A673 (cell line): ENCODE data around the gene CHAMP1.

Experiments used
- EZH2 ChIP-seq: fragments of 200-600 bp; sonication (generic); IDR thresholded peaks from 2 replicates; pipeline ENCODE4 v1.6.1; 2017; ENCODE audit warnings: borderline replicate concordance, low read depth, mild to moderate bottlenecking, mixed read lengths, antibody characterized with exemption, low read length; ENCODE audit not compliant: poor library complexity, severe bottlenecking
- TF ChIP-seq, protein P1 (sequence below): fragments of 300-800, 200-600 bp; sonication (generic); conservative IDR thresholded peaks from 2 replicates; pipeline ENCODE4 v1.5.1; 2017; ENCODE audit warnings: low read depth, mild to moderate bottlenecking, antibody characterized with exemption, low read length, moderate library complexity, mixed read lengths

DNA sequence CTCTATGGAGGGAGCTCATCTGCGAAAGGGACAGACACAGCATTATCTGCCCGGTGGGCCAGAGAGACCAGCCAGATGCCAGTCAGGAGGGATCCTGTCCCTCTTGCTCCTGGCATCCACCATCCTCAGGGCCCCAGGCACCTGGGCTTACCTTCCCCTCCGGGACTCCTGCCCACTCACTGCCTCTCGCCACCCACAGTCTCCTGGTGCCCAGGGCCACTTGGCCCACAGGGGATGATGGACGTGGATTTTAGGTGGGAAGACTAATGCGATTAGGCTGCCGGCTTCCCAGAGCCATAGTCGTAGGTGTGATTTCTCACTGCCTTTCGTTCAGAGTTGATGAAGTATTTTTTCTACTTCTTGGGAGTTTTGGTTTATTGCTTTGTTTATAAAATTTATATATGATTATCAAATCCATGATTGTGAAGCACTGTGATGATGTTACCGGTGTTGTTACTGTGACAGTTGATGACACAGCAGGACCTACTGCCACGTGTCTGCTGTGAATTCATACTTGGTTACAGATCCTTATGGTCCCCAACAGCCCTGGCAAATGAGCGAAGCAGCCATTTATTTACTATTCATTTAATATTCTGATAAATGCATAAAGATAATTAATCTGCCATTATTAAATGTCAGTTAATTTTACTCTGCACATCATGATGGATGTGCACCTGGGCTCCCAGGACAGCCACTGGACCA lies 14.5 kb upstream of the CHAMP1 start:
- TF ChIP-seq EZH2, result no peak
- TF ChIP-seq, protein P1, sequence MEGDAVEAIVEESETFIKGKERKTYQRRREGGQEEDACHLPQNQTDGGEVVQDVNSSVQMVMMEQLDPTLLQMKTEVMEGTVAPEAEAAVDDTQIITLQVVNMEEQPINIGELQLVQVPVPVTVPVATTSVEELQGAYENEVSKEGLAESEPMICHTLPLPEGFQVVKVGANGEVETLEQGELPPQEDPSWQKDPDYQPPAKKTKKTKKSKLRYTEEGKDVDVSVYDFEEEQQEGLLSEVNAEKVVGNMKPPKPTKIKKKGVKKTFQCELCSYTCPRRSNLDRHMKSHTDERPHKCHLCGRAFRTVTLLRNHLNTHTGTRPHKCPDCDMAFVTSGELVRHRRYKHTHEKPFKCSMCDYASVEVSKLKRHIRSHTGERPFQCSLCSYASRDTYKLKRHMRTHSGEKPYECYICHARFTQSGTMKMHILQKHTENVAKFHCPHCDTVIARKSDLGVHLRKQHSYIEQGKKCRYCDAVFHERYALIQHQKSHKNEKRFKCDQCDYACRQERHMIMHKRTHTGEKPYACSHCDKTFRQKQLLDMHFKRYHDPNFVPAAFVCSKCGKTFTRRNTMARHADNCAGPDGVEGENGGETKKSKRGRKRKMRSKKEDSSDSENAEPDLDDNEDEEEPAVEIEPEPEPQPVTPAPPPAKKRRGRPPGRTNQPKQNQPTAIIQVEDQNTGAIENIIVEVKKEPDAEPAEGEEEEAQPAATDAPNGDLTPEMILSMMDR, result no peak
